ENCODE data around the gene GGT5.

GRCh38 chr22:24180316-24181087 lies 64.4 kb downstream of the GGT5 start:
- TF ChIP-seq CTCF (IDR thresholded peaks at IDR 0.05): no peak
- TF ChIP-seq POLR2A (IDR thresholded peaks at IDR 0.05): no peak

All from right lobe of liver (tissue), 4 donors.